ENCODE data around the gene MSRB3. TPM values are rescaled to one million over a fixed set of nuclear protein-coding genes. Genes with fewer than 3 reads are reported as not detected.

MSRB3 gene
- total and polyA plus RNA-seq, 2 donors (not counting 1 experiment from before 2014, with no cell fraction given) = not detected

- no peak overlapping the region for H3K4me2 ChIP-seq (replicated peaks; ENCODE audit: low read depth, low read length, poor library complexity, severe bottlenecking)
- no peak overlapping the region for H3K4me3 ChIP-seq (ENCODE audit: control extremely low read depth in 1 of 5, extremely low read depth in 1 of 5, insufficient read depth in 1 of 5, low read depth in 2 of 5, low read length in 4 of 5)
- H2AFZ ChIP-seq (ENCODE audit: insufficient read depth, low read depth, low read length, poor library complexity, severe bottlenecking) = no peak overlapping the region
- no peaks in the 10 kb centered on the region for H3K9me3 ChIP-seq (ENCODE audit: control extremely low read depth in 1 of 3, control insufficient read depth in 2 of 3, insufficient read depth in 1 of 3, low read length in 2 of 3)
- peak overlapping the region; percentile 30 for H3K4me3 Mint-ChIP-seq
- H3K4me1 ChIP-seq (ENCODE audit: control insufficient read depth in 2 of 2, insufficient read depth in 2 of 2, low read length in 2 of 2) = peaks cover 13 to 20% of the 10 kb centered on the region in 2 donors
- no peak overlapping the region for H3K9ac ChIP-seq (ENCODE audit: low read length)
- no peak overlapping the region for H3K27ac Mint-ChIP-seq
- H4K20me1 ChIP-seq (ENCODE audit: control insufficient read depth, insufficient read depth, low read length, poor library complexity, severe bottlenecking) = no peaks in the 10 kb centered on the region
- no peaks in the 10 kb centered on the region for H3K79me2 ChIP-seq (ENCODE audit: control insufficient read depth, insufficient read depth, low read length)
- TF ChIP-seq CTCF (IDR thresholded peaks at IDR 0.05) = no peak
- TF ChIP-seq EZH2 (IDR thresholded peaks at IDR 0.05; ENCODE audit: borderline replicate concordance, insufficient read depth, low read depth, low read length, poor library complexity, severe bottlenecking) = no peak
- H3K36me3 ChIP-seq (replicated peaks in 1 of 2; ENCODE audit: control extremely low read depth in 1 of 2, control insufficient read depth in 1 of 2, extremely low read depth in 1 of 2, insufficient read depth in 2 of 2, low read length in 1 of 2) = no peaks in the 10 kb centered on the region
- H3K27me3 ChIP-seq (replicated peaks in 1 of 4; ENCODE audit: control extremely low read depth in 1 of 4, control insufficient read depth in 3 of 4, insufficient read depth in 4 of 4, low read length in 3 of 4) = peaks cover 0 to 35% (median 21%) of the 10 kb centered on the region in 4 experiments
- ATAC-seq (ENCODE audit: low read depth) = no peak
- ChIA-PET CTCF (no interaction called here), POLR2A (no interaction called here)
- peaks cover 45% of the 10 kb centered on the region for H3K27me3 Mint-ChIP-seq
- H3K27ac ChIP-seq (ENCODE audit: low read length in 2 of 2) = no peak overlapping the region
- H3K9me3 Mint-ChIP-seq (ENCODE audit: insufficient read depth) = no peaks in the 10 kb centered on the region
- intact Hi-C loops (cut with micrococcal nuclease) = no loop called here
- DNase-seq = no peak
- WGBS (ENCODE audit: insufficient coverage) = no CpG with 5 or more reads among the region's 3 CpGs
- H3K4me1 Mint-ChIP-seq = peaks cover 9% of the 10 kb centered on the region
These were observed 1.5 kb upstream of the MSRB3 start for GRCh38 chr12:65276916-65277530.

GRCh38 chr12:65277994-65278575 is 398 bp upstream of the MSRB3 start:
- H3K4me3 Mint-ChIP-seq = peak overlapping the region; percentile 82
- H3K27ac ChIP-seq (ENCODE audit: low read length in 2 of 2) = no peak overlapping the region
- H3K9ac ChIP-seq (ENCODE audit: low read length) = peak overlapping the region; percentile 67
- no peaks in the 10 kb centered on the region for H4K20me1 ChIP-seq (ENCODE audit: control insufficient read depth, insufficient read depth, low read length, poor library complexity, severe bottlenecking)
- no peaks in the 10 kb centered on the region for H3K36me3 ChIP-seq (replicated peaks in 1 of 2; ENCODE audit: control extremely low read depth in 1 of 2, control insufficient read depth in 1 of 2, extremely low read depth in 1 of 2, insufficient read depth in 2 of 2, low read length in 1 of 2)
- H3K4me2 ChIP-seq (replicated peaks; ENCODE audit: low read depth, low read length, poor library complexity, severe bottlenecking) = peak overlapping the region; percentile 92
- H3K27me3 ChIP-seq (replicated peaks in 1 of 4; ENCODE audit: control extremely low read depth in 1 of 4, control insufficient read depth in 3 of 4, insufficient read depth in 4 of 4, low read length in 3 of 4) = peaks cover 0 to 35% (median 21%) of the 10 kb centered on the region in 4 experiments
- no peaks in the 10 kb centered on the region for H3K9me3 Mint-ChIP-seq (ENCODE audit: insufficient read depth)
- H3K9me3 ChIP-seq (ENCODE audit: control extremely low read depth in 1 of 3, control insufficient read depth in 2 of 3, insufficient read depth in 1 of 3, low read length in 2 of 3) = no peaks in the 10 kb centered on the region
- H3K4me3 ChIP-seq (ENCODE audit: control extremely low read depth in 1 of 5, extremely low read depth in 1 of 5, insufficient read depth in 1 of 5, low read depth in 2 of 5, low read length in 4 of 5) = peak overlapping the region in 4 of 5 experiments; percentile 30 to 65 (median 56)
- CTCF ChIA-PET = no interaction called here
- POLR2A ChIA-PET = no interaction called here
- H3K27ac Mint-ChIP-seq = no peak overlapping the region
- no peaks in the 10 kb centered on the region for H3K79me2 ChIP-seq (ENCODE audit: control insufficient read depth, insufficient read depth, low read length)
- peak overlapping the region; percentile 80 for H2AFZ ChIP-seq (ENCODE audit: insufficient read depth, low read depth, low read length, poor library complexity, severe bottlenecking)
- H3K4me1 Mint-ChIP-seq = peaks cover 9% of the 10 kb centered on the region
- H3K27me3 Mint-ChIP-seq = peaks cover 47% of the 10 kb centered on the region
- WGBS (ENCODE audit: insufficient coverage) = 19% methylated on average over 20 of the region's 23 CpGs
- H3K4me1 ChIP-seq (ENCODE audit: control insufficient read depth in 2 of 2, insufficient read depth in 2 of 2, low read length in 2 of 2) = peaks cover 13 to 20% of the 10 kb centered on the region in 2 donors
- peak; percentile 24 for DNase-seq
- no peak for TF ChIP-seq EZH2 (IDR thresholded peaks at IDR 0.05; ENCODE audit: borderline replicate concordance, insufficient read depth, low read depth, low read length, poor library complexity, severe bottlenecking)
- TF ChIP-seq CTCF (IDR thresholded peaks at IDR 0.05) = no peak
- ATAC-seq (ENCODE audit: low read depth) = no peak
- intact Hi-C loops (cut with micrococcal nuclease) = no loop called here

Measured in B cell (primary cell).